B cell (primary cell): Measurements from ENCODE around the gene IMPA2.

ENCODE experiments used
- EZH2 ChIP-seq: IDR thresholded peaks from 2 replicates; pipeline ENCODE4 v1.6.1; 2012; ENCODE audit warnings: borderline replicate concordance, low read depth, mild to moderate bottlenecking, moderate library complexity, low read length; ENCODE audit not compliant: insufficient read depth, poor library complexity, severe bottlenecking
- TF ChIP-seq, protein P1 (sequence below): fragments of 200-600 bp; IDR thresholded peaks from one replicate; pipeline ENCODE4 v1.8.0; 2022; ENCODE audit warnings: antibody characterized with exemption, mild to moderate bottlenecking

- TF ChIP-seq, protein P1, sequence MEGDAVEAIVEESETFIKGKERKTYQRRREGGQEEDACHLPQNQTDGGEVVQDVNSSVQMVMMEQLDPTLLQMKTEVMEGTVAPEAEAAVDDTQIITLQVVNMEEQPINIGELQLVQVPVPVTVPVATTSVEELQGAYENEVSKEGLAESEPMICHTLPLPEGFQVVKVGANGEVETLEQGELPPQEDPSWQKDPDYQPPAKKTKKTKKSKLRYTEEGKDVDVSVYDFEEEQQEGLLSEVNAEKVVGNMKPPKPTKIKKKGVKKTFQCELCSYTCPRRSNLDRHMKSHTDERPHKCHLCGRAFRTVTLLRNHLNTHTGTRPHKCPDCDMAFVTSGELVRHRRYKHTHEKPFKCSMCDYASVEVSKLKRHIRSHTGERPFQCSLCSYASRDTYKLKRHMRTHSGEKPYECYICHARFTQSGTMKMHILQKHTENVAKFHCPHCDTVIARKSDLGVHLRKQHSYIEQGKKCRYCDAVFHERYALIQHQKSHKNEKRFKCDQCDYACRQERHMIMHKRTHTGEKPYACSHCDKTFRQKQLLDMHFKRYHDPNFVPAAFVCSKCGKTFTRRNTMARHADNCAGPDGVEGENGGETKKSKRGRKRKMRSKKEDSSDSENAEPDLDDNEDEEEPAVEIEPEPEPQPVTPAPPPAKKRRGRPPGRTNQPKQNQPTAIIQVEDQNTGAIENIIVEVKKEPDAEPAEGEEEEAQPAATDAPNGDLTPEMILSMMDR = no peak
- no peak for TF ChIP-seq EZH2
Measured at GRCh38 chr18:12049978-12050811, 68.9 kb downstream of the IMPA2 start.
